ENCODE data around the gene TCL1B. TPM values are rescaled to one million over a fixed set of nuclear protein-coding genes. Genes with fewer than 3 reads are reported as not detected.
"Not testable (repeated sequence)": the region's sequence is repeated elsewhere in the genome, so short reads cannot be mapped to it uniquely, and the experiment has no call there.

Gene TCL1B
- total RNA-seq, 2 donors from 2014 or later, result not detected

DNA sequence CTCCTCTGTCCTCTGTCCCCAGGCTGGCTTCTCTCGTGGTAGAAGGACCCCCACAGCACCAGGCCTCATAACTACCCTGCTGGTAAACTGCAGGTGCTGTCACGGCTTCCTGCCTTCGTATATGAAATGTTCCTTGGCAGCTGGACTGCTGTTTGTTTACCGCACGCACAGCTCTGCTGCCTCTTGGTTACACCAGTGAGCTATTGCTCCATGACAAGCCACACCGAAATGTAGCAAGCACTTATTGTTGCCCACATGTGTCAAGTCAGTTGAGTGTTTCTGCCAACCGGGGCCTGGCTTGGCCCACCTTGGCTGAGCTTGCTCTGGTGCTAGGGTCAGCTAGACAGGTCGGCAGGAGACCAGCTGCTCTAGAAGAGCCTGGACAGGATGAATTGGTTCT, 21.7 kb upstream of the TCL1B start:
- intact Hi-C loops (cut with DNase I, micrococcal nuclease), result no loop called here
- DNase-seq (no peak), ATAC-seq (no peak)

DNA sequence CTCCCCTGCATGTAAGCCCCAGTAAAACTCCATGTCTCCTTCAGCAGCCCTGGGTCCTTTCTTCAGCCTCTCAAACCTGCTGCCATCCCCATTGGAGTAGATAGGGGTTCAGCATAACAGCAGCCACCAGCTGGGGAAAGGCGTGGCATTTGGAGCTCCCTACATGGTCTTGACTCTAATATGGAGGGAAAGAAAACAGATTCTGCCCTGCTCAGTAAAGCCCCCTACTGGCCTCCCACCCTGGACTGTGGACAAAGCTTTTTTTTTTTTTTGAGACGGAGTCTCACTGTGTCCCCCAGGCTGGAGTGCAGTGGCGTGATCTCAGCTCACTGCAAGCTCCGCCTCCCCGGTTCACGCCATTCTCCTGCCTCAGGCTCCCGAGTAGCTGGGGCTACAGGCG, 20.7 kb upstream of the TCL1B start:
- intact Hi-C loops (cut with DNase I, micrococcal nuclease); ATAC-seq; DNase-seq: not testable (repeated sequence)

DNA sequence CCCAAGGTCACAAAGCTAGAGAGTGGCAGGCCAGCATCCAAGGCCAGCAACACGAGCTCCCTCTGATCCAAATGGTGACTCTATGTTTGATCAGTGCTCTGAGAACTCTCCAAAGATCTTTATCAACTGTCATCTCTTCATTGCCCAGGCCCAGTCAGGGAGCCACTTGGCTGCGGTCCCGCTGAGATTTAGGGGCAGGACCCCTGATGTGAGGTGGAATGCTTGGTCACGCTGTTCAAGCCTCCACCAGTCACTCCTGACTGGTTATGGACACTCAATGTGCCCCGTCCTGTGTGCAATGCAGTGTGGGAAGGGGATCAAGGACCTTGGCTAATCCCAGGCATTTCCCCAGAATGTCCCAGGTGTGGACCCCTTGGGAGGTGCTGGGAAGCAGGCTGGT, 19.8 kb upstream of the TCL1B start:
- intact Hi-C loops (cut with DNase I, micrococcal nuclease), result no loop called here
- DNase-seq, result no peak
- ATAC-seq, result no peak

DNA sequence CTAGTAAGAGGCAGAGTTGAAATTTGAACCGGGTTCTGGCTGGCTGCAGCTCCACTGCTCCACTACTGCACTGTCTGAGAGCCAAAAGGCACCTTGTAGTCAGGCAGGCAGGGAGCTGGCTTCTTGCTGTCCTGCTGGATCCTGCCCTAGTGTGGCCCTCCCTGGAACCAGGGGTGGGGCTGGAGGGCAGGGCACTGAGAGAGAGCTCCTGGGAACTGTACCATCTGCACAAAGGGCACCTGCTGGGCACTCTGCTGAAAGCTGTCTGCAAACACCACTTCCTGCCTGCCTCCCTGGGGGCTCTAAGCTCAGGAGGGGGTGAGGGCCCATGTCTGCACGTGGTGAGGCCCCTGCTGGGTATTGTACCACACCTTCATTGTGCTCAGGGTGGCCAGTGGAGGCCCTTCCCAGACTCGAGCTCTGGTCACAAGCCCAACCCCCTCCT, 19.0 kb upstream of the TCL1B start:
- intact Hi-C loops (cut with DNase I, micrococcal nuclease), result no loop called here
- no peak for ATAC-seq
- DNase-seq, result no peak

DNA sequence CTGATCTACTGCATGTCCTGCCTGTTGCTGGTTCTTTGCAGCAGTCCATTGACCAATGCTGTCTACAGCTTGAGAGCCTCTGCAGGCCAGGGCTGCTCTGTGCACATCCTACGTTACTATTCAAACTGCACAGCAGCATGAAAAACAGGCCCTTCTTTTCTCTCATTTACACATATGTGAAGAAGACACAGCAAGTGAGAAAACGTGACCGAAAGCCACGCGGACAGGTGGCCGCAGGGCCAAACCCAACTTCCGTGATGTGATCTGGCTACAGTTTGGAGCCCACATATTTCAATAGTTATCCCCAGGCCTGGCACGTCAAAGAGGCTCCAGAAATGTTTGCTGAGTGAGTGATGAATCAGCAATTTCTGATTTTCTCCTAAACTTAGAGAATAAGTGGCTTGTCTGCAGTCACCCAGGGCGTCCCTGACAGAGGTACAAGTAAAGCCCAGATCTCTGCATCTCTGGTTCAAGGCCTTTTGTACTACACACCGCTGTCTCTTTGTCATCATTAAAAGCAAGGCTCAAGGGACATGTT, 17.9 kb upstream of the TCL1B start:
- intact Hi-C loops (cut with DNase I, micrococcal nuclease), result no loop called here
- ATAC-seq, result no peak
- no peak for DNase-seq

DNA sequence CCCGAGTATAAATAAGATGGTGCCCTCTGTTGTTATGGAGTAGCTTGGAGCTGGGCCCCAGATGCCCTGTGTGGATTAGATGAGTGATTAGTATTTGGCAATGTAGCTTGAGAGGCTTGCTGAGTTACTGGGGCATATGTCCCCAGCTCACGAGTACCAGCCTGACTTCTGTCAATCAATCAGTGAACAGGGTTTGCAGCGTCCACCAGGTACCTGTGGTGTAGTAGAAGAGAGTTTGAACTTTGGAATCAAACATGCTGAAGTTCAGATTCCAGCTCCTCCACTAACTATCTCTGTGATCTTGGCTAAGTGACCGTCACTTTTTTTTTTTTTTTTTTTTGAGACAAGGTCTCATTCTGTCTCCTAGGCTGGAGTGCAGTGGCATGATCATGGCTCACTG, 11.6 kb upstream of the TCL1B start:
- intact Hi-C loops (cut with DNase I, micrococcal nuclease), result no loop called here
- ATAC-seq (no peak), DNase-seq (no peak)

DNA sequence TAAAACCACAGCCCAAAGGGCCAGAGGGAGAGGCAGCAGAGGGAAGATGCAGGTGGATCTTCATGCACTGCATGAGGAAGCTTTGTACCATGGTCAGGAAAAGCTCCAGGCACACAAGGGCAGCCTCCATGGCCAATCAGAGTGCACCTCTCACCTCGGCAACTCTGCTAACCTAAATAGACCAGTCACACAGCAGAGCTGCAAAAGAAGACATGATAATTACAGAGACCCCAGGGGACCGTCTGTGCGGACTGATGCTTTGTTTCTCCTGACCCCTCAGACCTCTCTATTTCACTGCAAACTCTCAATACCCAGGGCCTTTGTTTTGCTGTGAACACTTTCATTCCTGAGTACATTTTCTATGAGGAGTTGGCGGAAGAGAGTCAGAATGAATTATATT, 10.7 kb upstream of the TCL1B start:
- no peak for ATAC-seq
- intact Hi-C loops (cut with DNase I, micrococcal nuclease), result no loop called here

DNA sequence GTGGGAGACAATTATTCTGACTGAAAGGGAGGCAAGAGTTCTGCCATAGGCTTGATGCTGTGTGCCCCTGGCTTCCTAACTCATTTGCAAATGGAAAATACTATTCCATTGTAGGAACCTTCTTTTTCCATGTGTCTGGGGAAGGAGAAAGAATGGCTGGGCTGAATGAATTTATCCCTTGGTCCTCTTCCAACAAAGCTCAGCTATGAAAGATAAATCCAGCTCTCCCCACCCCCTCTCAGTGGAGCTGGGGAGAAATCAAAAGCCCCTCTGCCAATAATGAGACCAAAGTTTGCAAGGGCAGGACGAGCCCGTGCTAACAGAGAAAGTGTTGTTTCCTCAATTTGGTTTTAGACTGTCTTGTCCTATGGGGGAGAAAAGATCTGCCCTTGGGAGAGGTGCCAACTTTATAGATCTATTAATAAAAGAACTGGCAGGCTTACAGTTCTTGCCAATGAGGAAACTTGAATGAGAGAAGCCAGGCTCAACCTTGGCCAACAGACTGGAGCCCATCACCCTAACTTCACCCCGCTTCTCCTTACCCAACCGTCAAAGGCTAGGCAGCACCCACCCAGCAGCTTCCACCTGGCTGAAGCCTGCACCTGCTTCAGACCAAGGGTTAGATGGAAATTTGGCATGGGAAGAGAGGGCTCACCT, 8.9 kb upstream of the TCL1B start:
- intact Hi-C loops (cut with DNase I, micrococcal nuclease), result no loop called here
- DNase-seq, result no peak

More for the DNA sequence above, 10.7 kb upstream of the TCL1B start:
- DNase-seq, result no peak

DNA sequence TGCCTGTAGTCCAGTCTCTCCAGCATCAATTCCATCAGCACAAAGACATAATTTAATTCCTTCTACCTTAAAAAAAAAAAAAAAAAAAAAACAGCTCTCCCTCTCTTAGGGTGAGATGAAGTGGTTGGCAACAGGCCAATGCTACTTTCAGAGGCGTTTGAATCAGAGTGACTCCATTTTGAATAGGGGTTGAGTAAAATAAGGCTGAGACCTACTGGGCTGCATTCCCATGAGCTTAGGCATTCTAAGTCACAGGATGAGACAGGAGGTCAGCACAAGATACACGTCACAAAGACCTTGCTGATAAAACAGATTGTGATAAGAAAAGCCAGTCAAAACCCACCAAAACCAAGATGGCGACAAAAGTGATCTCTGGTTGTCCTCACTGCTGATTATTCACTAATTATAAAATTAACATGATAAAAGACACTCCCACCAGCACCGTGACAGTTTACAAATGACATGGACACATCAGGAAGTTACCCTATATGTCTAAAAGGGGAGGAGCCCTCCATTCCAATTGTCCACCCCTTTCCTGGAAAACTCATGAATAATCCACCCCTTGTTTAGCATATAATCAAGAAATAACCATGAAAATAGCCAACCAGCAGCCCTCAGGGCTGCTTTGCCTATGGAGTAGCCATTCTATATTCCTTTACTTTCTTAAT, 6.9 kb upstream of the TCL1B start:
- ATAC-seq, result no peak
- intact Hi-C loops (cut with DNase I, micrococcal nuclease), result no loop called here

More for the DNA sequence above, 8.9 kb upstream of the TCL1B start:
- no peak for ATAC-seq

DNA sequence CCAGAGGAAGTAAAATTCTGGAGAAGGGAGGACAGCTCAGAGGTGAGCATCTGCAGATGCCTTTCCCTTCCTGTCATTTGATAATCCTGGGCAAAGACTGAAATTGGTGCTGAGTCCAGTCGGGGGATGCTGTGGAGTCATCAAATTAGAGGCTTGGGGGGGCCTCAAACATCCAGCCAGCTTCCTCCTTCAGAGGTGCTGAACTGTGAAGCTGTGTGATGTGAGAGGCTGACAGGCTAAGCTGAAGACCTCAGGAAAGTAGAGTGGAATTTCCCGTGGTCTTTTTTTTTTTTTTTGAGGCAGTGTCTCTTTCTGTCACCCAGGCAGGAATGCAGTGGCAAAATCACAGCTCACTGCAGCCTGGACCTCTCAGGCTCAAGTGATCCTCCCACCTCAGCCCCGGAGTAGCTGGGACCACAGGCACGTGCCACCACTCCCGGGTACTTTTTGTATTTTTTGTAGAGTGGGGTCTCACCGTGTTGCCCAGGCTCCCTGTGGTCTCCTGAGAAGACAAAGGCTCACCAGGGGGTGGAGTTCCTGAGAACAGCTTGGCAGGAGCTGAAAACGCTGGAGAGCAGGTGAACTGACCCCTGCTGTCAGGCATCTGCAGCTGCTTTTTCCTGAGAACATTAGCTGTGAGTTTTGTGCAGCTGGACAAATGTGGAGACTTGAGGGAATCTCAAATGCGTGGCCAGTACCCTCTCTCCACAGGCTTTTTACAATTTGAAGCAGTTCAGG, 6.1 kb upstream of the TCL1B start:
- no peak for DNase-seq
- ATAC-seq, result no peak
- intact Hi-C loops (cut with DNase I, micrococcal nuclease), result no loop called here

More for the DNA sequence above, 6.9 kb upstream of the TCL1B start:
- DNase-seq, result no peak

DNA sequence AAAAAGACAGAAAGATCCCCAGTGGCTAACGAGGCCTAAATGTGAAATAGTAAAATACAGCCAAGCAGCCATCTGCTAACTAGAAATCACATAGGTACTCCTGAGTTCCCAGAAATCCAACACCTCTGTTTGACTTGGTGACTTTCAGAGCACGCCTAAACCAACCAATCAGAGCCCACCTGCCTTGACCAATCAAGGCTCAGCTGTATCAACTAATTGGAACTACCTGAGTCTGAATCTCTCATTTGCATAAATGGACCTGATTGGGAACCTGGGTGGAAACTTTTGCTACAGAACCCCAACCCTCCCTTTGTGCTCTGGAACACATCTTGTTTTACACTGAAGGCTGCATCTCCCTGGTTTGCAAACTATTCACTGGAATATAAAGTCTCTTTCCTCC, 5.1 kb upstream of the TCL1B start:
- no peak for ATAC-seq
- intact Hi-C loops (cut with DNase I, micrococcal nuclease), result no loop called here
- DNase-seq, result no peak

DNA sequence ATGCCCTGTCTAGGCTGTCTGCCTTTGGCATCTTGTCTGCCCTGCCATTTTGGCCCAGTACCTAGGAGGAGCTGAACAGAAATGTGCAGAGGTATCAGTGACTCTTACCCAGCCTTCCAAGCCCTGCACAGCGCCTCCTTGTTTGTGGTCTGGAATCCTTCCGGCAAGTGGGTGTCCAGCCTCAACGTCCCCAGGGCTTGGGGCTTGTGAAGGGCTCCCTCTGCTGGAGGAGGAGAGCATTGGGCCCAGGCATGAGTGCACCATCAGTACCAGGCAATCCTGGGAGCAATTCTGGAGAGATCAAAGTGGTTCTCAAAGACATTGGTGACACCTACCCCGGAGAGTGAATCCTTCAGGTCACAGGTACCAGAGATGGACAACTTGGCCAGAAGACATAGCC, 2.4 kb upstream of the TCL1B start:
- intact Hi-C loops (cut with DNase I, micrococcal nuclease), result no loop called here
- DNase-seq, result peak in 1 of 2 donors; percentile 32
- peak; percentile 52 for ATAC-seq

DNA sequence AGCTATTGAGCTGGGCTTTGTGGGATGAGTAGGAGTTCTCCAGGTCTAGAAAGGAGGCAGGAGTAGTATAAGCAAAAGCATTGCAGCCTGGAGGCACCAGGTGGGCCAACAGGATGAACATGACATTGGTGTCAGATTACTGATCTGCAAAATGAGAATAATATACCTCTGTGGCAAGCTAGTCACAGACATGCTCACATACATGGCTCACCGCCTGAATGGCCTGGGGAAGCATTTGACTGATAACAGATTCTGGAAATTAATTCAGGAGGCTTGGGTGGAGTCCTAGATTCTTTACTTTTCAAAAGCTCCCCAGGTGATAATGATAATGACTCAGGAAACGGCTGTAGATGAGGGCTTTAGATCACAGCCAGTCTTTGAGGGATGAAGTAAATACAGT, 709 bp downstream of the TCL1B start:
- intact Hi-C loops (cut with DNase I, micrococcal nuclease), result no loop called here
- no peak for ATAC-seq
- no peak for DNase-seq

DNA sequence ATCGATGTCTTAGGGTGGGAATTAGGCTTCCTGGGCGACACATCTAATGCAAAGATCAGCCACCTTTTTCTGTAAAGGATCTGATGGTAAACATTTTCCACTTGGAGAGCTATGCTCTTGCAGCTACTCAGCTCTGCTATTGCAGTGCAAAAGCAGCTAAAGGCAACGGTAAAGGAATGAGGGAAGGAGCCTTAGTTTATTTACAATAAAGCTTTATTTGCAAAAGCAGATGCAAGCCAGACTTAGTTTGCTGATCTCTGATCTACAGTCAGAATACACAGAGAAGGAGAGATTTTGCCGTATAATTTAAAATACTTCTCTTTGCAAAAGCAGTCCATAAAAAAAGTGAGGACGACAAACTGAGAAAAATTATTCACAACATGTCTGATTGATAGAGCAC, 3.2 kb downstream of the TCL1B start:
- DNase-seq, result no peak
- no peak for ATAC-seq
- intact Hi-C loops (cut with DNase I, micrococcal nuclease), result no loop called here

DNA sequence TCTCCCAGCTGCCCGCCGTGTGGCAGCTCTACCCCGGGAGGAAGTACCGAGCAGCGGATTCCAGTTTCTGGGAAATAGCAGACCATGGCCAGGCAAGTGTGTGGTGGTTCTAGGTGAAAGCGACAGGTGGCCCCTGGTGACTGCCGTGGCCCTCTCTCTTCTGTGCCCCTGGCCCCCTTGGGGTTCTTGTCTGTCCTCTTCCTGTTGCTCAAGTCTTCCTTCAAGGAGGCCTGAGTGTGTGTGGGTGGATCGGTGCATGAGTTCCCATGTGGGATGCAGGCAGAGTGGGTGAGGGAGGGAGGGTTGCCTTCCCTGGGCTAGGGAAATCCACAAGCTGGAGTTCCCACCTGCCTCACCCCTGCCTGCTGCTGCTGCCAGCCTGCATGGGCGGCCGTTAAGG, 4.6 kb downstream of the TCL1B start:
- no peak for ATAC-seq
- DNase-seq, result no peak
- intact Hi-C loops (cut with DNase I, micrococcal nuclease), result no loop called here

DNA sequence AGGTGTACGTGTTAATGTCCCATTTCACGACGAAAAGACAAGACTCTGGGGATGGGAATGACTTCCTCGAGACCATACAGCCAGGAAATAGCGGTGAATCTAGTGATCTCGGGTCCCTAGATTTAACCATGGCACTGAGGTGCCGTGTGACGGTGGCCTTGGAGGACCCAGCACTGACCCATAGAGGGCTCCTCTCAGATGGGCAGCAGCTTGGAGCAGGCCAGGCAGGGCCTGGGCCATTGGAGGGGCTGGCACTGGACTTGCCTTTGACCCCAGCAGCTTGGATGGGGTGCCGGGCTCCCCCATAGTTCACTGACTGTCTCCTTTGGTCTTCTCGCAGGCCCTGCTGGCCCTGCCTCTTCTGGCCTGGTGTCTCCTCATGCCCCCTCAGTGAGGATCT, 5.4 kb downstream of the TCL1B start:
- intact Hi-C loops (cut with DNase I, micrococcal nuclease), result no loop called here
- no peak for ATAC-seq

DNA sequence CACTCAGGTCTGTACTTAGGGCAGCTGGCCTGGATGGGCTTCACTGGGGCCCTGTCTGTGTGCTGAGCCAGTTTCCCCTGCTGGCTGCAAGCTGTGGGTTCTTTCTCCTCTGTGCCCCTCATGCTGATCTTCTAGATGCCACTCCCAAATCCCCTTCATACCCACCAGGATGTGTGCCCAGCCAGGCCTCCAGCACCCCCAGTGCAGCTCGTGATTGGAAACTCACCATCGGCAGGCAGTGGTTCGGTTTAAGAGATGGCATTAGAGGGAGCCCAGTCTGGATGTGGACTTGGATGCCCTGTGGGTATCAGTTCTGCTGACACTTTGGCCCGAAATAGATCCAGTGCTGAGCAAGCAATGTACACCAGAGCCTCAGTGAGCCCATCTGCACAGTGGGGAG, 5.9 kb downstream of the TCL1B start:
- ATAC-seq, result no peak
- no peak for DNase-seq
- intact Hi-C loops (cut with DNase I, micrococcal nuclease), result no loop called here

More for the DNA sequence above, 5.4 kb downstream of the TCL1B start:
- no peak for DNase-seq

DNA sequence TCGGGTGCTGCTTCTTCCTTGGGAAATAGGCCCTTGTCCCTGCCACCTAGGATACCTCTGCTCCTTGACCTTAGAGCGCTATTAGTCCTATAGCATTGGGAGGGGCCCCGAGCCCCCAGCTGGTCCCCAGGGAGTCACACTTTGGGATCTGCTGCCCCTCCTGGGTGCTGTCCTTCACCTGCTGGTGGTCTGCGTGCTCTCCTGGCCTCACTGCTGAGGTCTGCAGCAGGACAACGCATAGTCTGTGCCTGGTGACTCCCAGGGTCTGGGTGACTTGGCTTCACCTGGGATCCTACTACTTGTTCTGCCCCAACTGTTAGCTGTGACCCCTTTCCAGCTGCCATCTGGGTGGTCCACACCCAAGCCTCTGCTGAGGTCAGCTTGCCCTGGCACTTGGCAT, 8.8 kb downstream of the TCL1B start:
- no peak for ATAC-seq
- no peak for DNase-seq

DNA sequence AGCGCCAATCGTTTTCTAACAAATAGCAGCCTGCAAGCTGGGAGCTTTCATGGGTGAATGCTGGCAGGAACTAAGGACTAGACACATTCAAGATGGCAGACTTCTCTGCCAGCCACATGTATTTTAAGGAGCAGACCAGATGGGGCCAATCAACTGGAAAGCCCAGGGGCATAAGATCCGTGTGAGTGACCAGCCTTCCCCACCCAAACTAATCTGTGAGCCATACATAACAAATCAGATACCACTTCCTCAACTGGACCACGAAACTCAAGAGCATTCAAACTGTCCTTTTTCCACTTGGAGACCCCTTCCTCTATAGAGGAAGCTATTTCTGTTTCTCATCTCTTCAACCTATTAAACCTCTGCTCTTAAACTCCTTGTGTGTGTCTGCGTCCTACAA, 9.7 kb downstream of the TCL1B start:
- intact Hi-C loops (cut with DNase I, micrococcal nuclease), result no loop called here
- DNase-seq, result no peak
- ATAC-seq, result no peak

More for the DNA sequence above, 8.8 kb downstream of the TCL1B start:
- intact Hi-C loops (cut with DNase I, micrococcal nuclease), result no loop called here

DNA sequence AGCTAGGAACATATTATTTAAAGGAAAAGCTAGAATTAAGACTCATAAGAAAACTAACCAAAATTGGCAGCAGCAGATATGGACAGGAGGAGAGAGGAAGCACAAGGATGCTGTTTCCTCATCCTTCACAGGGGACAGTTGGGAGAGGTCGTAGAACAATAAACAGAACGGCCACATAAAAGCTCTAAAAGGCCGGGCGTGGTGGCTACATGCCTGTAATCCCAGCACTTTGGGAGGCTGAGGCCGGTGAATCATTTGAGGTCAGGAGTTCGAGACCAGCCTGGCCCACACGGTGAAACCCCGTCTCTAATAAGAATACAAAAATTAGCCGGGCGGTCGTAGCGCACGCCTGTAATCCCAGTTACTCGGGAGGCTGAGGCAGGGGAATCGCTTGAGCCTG, 10.5 kb downstream of the TCL1B start:
- ATAC-seq, result no peak
- intact Hi-C loops (cut with DNase I, micrococcal nuclease), result no loop called here
- DNase-seq, result no peak
